HG02798 (cell line): ENCODE results near the gene RNLS.

Experiments used
- ATAC-seq: cut with Tn5 transposase; IDR thresholded peaks from one replicate; pipeline ENCODE4 v1.9.1; 2021; ENCODE audit warnings: mild to moderate bottlenecking; ENCODE audit not compliant: unreplicated experiment, poor library complexity

Gene RNLS

GRCh38 chr10:88555190-88555908 is 27.8 kb downstream of the RNLS start:
- no peak for ATAC-seq

DNA sequence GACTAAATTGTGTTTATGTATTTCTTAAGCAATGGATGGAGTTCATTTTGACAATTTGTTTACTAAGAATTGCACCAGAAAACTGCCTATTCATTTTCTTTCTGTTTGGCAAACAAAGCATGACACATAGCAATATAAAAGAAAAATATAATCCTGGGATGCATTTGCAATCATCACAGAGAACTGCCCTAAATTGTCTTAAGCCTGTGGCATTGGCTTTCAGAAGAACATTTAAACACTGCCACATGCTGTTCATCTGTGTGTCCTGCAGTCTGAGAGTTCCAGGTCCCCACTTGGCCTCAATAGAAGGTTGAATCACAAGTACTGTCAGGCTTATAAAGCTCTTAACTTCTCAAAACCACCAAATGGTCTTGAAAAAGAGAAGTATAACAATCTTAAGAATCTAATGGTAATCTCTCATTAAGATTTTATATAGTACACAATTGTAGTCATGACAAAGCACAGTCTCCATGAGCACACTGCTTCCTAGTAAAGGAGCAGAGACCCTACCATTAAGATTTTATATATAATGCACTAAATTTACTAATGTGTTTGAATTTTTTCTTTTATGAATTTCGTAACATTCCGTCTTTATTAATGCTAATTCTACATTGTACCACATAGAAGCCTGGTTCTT is 29.9 kb downstream of the RNLS start:
- ATAC-seq: peak; percentile 91

- no peak for ATAC-seq
Observed at GRCh38 chr10:88551246-88551645, 31.9 kb downstream of the RNLS start.

DNA sequence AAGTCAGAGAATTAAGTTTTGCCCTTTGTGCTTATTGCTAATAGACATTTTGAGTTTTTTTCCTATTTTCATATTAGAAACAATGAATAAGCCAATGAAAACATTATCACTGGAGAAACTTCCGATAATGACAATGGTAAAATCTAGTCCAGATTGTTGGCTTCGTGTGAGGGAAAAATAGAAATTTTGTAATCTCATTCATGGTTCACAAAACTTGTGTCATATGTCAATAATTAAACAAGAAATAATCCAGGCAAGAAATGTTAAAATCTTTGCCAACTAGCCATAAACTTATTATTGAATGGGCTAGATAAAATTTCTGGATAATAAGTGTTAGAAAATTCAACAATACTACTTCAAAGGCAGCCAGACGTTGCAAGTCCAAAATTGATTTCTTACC is 36.6 kb downstream of the RNLS start:
- ATAC-seq: no peak

GRCh38 chr10:88545359-88545758 is 37.8 kb downstream of the RNLS start:
- no peak for ATAC-seq

GRCh38 chr10:88544140-88544870 is 38.8 kb downstream of the RNLS start:
- peak; percentile 50 for ATAC-seq

- ATAC-seq: no peak
Observed at GRCh38 chr10:88542522-88542921, 40.6 kb downstream of the RNLS start.

DNA sequence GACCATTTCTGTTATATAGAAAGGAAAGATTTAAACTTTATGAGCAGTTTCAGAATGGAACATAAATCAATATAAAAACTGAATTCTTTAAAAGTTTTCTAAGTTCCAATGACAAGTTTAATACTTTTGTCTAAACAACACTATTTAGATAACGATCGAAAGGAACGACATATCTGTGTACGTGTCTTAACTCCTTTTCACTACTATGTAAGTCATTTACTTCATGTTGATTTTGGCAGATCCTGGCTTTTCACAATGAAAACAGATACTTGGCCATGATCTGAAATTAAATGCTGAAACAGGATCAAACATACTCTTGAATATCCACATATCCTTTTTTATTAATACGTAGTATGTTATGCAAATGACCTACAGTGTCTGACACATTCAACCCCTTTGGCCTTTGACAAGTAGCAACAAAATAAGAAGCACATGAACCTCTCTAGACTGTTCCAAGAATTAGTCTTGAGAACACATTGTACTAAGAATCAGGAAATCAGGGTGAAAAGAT is 41.9 kb downstream of the RNLS start:
- ATAC-seq: no peak

GRCh38 chr10:88540351-88540750 is 42.8 kb downstream of the RNLS start:
- no peak for ATAC-seq

- no peak for ATAC-seq
Observed at GRCh38 chr10:88538048-88538447, 45.1 kb downstream of the RNLS start.

DNA sequence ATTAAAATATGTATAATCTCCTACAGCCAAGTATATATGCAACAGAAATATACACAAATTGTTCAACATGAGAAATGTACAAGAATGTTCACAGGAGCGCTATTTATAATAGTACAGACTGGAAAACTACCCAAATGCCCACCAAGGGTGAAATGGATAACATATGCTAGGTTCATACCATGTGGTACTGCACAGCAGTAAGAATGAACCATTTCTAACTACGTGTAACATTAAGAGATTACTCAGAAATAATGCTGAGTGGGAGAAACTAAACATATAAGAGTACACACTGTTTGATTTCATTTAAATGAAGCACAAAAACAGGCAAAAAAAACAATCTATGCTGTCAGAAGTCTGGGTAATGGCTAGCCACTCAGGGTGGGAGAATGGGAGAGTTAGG is 45.8 kb downstream of the RNLS start:
- no peak for ATAC-seq

DNA sequence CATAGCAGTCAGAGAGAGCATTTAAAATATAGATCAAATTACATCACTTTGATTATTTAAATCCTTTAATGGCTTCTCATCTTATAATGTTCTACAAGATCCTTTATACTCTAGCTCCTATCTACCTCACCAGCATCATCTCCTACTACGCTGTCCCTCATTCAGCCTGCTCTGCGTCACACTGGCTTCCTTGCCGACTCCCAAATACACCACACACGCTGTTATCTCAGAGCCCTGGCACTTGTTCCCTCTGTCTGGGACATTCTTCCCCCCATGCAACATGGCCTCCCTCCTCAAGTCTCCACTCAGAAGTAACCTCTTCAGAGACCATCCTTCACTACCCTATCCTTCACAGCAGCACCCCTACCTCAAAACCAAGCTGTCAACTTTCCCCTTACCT is 46.7 kb downstream of the RNLS start:
- no peak for ATAC-seq

GRCh38 chr10:88534072-88534665 is 48.9 kb downstream of the RNLS start:
- ATAC-seq: no peak

DNA sequence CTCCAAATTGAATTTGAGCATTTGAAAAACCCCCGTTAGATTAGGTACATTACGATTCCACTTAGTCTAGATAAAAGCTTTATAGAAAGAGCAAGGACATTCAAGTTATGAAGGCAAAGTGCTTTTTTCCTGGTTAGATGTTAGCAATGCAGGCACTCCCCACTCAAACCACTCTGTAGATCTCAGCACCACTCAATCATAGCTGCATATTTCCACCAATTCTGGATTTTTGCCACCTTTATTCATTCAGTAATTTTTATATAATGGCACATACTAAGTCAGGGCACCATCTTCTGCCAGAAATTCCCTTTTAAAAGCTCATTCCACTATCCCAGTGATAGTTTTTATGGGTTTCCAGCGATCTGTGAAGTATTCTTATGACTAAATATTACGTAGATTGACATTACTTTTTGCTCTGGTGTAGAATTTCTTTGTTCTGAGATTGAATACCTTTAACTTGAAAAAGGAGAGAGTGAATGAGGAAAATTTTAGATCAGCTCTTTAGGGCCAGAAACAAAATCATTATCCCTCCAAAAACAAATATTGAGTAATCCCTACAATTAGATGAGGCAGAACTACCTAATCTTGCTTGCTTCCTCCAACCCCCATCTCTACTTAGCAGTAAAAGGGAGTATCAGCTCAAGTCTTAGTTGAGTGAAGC is 51.6 kb downstream of the RNLS start:
- ATAC-seq: no peak

GRCh38 chr10:88530629-88531391 is 52.3 kb downstream of the RNLS start:
- ATAC-seq: no peak

DNA sequence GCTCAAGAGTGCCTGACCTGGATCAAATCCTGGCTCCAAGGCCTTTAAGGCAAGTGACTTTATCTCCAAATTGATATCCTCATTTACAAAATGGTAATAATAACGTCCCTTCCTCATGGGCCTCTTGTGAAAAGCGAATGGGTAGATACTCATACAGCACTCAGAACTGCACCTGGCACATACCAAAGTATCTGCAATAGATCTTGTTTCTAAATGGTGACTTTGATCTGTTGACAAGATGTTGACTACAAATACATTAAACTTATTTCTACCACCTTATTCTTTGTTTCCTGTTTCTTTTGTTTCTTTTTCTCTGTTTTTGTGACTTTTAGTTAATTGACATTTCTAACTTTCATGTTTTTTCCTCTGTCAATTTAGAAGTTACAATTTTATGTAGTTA is 53.0 kb downstream of the RNLS start:
- no peak for ATAC-seq

DNA sequence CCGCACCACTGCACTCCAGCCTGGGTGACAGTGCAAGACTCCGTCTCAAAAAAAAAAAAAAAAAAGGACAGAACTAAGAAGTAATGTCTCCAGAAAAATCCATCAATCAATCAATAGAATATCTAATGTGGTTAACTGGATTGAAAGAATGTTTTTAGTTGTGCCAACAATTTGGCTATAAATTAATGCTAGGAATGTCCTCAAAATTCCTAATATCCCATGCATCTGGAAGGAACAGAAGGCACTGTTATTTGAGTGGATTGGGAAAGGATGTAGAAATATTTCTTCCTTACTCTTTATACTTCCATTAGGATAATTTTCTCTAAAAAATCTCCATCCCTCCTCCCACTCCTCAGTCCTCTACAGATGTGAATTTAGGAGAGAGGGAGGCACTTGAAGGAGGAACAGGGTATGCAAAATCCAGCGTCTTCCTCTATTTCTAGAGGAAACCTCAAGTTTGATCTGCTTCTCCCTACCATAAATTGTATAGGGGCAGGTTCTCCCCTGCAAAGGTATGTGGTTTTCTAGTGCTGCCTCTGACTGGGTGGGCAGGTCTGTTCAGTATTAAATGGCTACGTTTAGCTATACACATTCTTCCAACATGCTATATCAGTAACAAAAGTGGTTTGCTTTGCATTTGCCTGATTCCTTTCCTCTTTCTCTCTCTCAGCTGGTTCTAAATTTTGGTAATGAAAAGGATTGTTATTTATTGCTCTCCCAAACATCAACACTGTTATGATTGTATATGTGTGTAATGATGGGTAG is 54.1 kb downstream of the RNLS start:
- no peak for ATAC-seq

GRCh38 chr10:88528201-88528600 is 54.9 kb downstream of the RNLS start:
- ATAC-seq: no peak

- no peak for ATAC-seq
Observed at GRCh38 chr10:88527245-88527644, 55.9 kb downstream of the RNLS start.
